ENCODE results near the gene OTOP1.
"Not testable (repeated sequence)": the region's sequence is repeated elsewhere in the genome, so short reads cannot be mapped to it uniquely, and the experiment has no call there.

DNA sequence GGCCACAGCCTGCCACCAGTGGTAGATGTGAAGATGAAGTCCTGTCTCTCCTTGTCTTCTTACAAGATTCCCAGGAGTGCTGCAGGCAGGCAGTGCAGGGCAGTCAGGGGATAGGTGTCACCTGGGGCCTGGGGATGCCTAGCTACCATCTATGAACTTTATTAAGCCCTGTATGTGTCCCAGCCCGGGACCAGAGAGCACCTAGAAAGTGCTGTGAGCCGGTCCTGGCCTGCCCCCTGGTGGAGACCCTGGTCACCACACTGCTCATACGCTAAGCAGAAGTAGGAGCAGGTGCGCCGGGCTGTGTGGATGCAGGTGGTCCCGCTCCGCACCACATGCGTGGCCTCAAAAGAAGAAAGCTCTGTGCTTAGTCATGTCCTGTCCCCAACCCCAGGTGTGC, 81.1 kb downstream of the OTOP1 start:
- TF ChIP-seq CEBPB, CHD1 (IDR thresholded peaks at IDR 0.05; ENCODE audit: low read depth, low read length): not testable (repeated sequence)

All from IMR-90 (cell line).